OCI-LY3 (cell line): ENCODE results near the gene DESI2.

Experiments
- CTCF ChIP-seq: fragments of 200-600, 300-600 bp; sonication (generic); IDR thresholded peaks from 2 replicates; pipeline ENCODE4 v1.5.1; 2014; ENCODE audit warnings: antibody characterized with exemption, low read length, low read depth
- EZH2phosphoT487 ChIP-seq: fragments of 200-600 bp; shearing (Covaris generic); IDR thresholded peaks from 2 replicates; pipeline ENCODE4 v1.6.1; 2018; ENCODE audit warnings: antibody characterized with exemption, mixed run types, low read depth

- no peak for TF ChIP-seq EZH2phosphoT487
- TF ChIP-seq CTCF: no peak
Observed at GRCh38 chr1:244680667-244681066, 27.7 kb downstream of the DESI2 start.
